ENCODE measurements around the gene PDE11A. TPM values are rescaled to one million over a fixed set of nuclear protein-coding genes. Genes with fewer than 3 reads are reported as not detected.

PDE11A gene
- total RNA-seq, 4 donors from 2014 or later: 0.12 TPM; not detected in 3

GRCh38 chr2:177692783-177693269, 379.8 kb downstream of the PDE11A start:
- TF ChIP-seq, protein P1, sequence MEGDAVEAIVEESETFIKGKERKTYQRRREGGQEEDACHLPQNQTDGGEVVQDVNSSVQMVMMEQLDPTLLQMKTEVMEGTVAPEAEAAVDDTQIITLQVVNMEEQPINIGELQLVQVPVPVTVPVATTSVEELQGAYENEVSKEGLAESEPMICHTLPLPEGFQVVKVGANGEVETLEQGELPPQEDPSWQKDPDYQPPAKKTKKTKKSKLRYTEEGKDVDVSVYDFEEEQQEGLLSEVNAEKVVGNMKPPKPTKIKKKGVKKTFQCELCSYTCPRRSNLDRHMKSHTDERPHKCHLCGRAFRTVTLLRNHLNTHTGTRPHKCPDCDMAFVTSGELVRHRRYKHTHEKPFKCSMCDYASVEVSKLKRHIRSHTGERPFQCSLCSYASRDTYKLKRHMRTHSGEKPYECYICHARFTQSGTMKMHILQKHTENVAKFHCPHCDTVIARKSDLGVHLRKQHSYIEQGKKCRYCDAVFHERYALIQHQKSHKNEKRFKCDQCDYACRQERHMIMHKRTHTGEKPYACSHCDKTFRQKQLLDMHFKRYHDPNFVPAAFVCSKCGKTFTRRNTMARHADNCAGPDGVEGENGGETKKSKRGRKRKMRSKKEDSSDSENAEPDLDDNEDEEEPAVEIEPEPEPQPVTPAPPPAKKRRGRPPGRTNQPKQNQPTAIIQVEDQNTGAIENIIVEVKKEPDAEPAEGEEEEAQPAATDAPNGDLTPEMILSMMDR (IDR thresholded peaks at IDR 0.05): peak in 2 of 6 experiments; percentile 10 to 53
- TF ChIP-seq POLR2A (IDR thresholded peaks at IDR 0.05): no peak
- no peak for DNase-seq
- Histone ChIP-seq H3K4me1 (peaks cover 0 to 12% (median 4%) of the 10 kb centered on the region in 3 donors), H3K9me3 (no peaks in the 10 kb centered on the region), H3K36me3 (no peaks in the 10 kb centered on the region), H3K4me3 (no peak overlapping the region), H3K27ac (peak overlapping the region in 2 of 4 donors; percentile 26 to 30), H3K27me3 (peaks cover 0 to 8% (median 0%) of the 10 kb centered on the region in 4 donors)
- intact Hi-C loops (cut with DNase I): no loop called here
- WGBS, 2 donors: 59% methylated on average over 4 of the region's 4 CpGs

GRCh38 chr2:177692042-177692782, 380.4 kb downstream of the PDE11A start:
- peaks cover 0 to 6% (median 0%) of the 10 kb centered on the region in 4 donors for H3K27me3 ChIP-seq
- no peak overlapping the region for H3K4me3 ChIP-seq
- WGBS, 2 donors: 32 to 35% methylated on average over 2 of the region's 2 CpGs
- H3K9me3 ChIP-seq: no peaks in the 10 kb centered on the region
- no peaks in the 10 kb centered on the region for H3K36me3 ChIP-seq
- intact Hi-C loops (cut with DNase I): no loop called here
- DNase-seq: no peak
- TF ChIP-seq POLR2A (IDR thresholded peaks at IDR 0.05): no peak
- TF ChIP-seq, protein P1 (IDR thresholded peaks at IDR 0.05): no peak
- H3K4me1 ChIP-seq: peaks cover 0 to 12% (median 4%) of the 10 kb centered on the region in 3 donors
- peak overlapping the region in 1 of 4 donors; percentile 26 for H3K27ac ChIP-seq

DNA sequence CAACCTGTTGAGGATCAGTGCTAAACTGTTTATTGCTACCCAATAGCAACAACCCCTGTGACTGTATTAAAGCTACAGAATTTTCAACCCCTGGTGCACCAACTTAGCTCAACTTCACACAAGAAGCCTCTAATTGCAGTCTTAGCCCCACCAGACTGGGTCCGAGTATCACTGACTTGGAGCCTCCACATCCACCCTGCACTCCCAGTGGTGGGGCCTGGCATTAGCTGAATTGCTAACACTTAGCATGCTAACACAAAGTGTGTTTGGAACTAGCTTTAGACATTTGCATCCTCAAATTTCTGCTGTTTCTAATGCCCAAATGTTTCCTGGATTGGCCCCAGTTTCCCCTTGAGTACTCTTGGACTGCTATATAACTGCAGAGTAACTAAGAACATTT, 381.4 kb downstream of the PDE11A start:
- Histone ChIP-seq H3K36me3 (no peaks in the 10 kb centered on the region), H3K27me3 (no peaks in the 10 kb centered on the region), H3K27ac (no peak overlapping the region), H3K4me3 (no peak overlapping the region), H3K9me3 (no peaks in the 10 kb centered on the region), H3K4me1 (peaks cover 0 to 12% (median 4%) of the 10 kb centered on the region in 3 donors)
- WGBS, 2 donors: 25 to 55% methylated on average over 1 of the region's 1 CpG
- intact Hi-C loops (cut with DNase I): no loop called here
- TF ChIP-seq, protein P1 (IDR thresholded peaks at IDR 0.05): no peak
- no peak for DNase-seq

DNA sequence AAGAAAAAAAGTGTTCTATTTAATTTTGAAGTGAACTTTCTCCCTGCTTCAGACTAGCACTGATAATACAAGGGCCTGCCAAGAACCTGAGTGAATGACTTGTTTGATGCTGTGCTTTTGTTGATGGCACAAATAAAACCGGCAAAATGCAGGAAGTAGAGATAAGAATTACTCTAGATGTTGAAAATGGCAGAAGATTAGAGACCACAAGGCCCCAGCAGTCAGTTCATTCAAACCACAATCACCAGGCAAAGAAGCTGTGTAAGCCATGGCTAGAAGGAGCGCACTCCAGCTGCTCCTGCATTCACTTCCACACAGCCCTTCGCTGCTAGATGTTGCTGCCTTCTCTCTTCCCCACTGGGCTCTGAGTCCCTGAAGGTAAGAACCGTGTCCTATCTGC, 383.0 kb downstream of the PDE11A start:
- no peaks in the 10 kb centered on the region for H3K9me3 ChIP-seq
- DNase-seq: no peak
- H3K27ac ChIP-seq: no peak overlapping the region
- WGBS, 2 donors: 67 to 73% methylated on average over 4 of the region's 4 CpGs
- no peak for TF ChIP-seq POLR2A (IDR thresholded peaks at IDR 0.05)
- TF ChIP-seq, protein P1 (IDR thresholded peaks at IDR 0.05): no peak
- H3K27me3 ChIP-seq: no peaks in the 10 kb centered on the region
- intact Hi-C loops (cut with DNase I): no loop called here
- peaks cover 0 to 12% (median 4%) of the 10 kb centered on the region in 3 donors for H3K4me1 ChIP-seq
- H3K36me3 ChIP-seq: no peaks in the 10 kb centered on the region
- no peak overlapping the region for H3K4me3 ChIP-seq

- intact Hi-C loops (cut with DNase I): no loop called here
- no peaks in the 10 kb centered on the region for H3K27me3 ChIP-seq
- 87 to 94% methylated on average over 4 to 5 of the region's 5 CpGs for WGBS, 2 donors
- H3K4me1 ChIP-seq: peaks cover 0 to 12% (median 4%) of the 10 kb centered on the region in 3 donors
- H3K9me3 ChIP-seq: no peaks in the 10 kb centered on the region
- no peak for DNase-seq
- H3K27ac ChIP-seq: no peak overlapping the region
- no peak overlapping the region for H3K4me3 ChIP-seq
- H3K36me3 ChIP-seq: no peaks in the 10 kb centered on the region
- no peak for TF ChIP-seq POLR2A (IDR thresholded peaks at IDR 0.05)
- TF ChIP-seq, protein P1 (IDR thresholded peaks at IDR 0.05): no peak
Observed at GRCh38 chr2:177688844-177689243, 383.7 kb downstream of the PDE11A start.

Data from esophagus squamous epithelium (tissue), 5 donors.